Erythroblast (primary cell): ENCODE measurements around the gene PGM1.

Source experiments
- GATA1 ChIP-seq: IDR thresholded peaks from 2 replicates; pipeline ENCODE4 v1.6.1; 2011; ENCODE audit warnings: low read depth, mild to moderate bottlenecking, control low read depth, low read length, moderate library complexity
- POLR2A ChIP-seq: IDR thresholded peaks from 2 replicates; pipeline ENCODE4 v1.6.1; 2011; ENCODE audit warnings: mild to moderate bottlenecking, low read length

GRCh38 chr1:63698001-63698838 lies 105.0 kb downstream of the PGM1 start:
- TF ChIP-seq POLR2A = no peak
- no peak for TF ChIP-seq GATA1
